Esophagus muscularis mucosa (tissue), 4 donors: ENCODE data around the gene APMAP. TPM values are rescaled to one million over a fixed set of nuclear protein-coding genes. Genes with fewer than 3 reads are reported as not detected.

Experiments
- DNase-seq: peaks from one replicate; pipeline ENCODE4 v3.0.0-alpha.2; 2017; ENCODE audit errors: extremely low spot score
- H3K27ac ChIP-seq, 4 donors: fragments of 200-600 bp; sonication (generic); replicated peaks in 1 of 4; 1 replicate in 3 of 4; 2 replicates in 1 of 4; pipeline ENCODE4 v1.5.1; 2016 to 2019; ENCODE audit warnings: mild to moderate bottlenecking in 1 of 4
- H3K27me3 ChIP-seq, 4 donors: fragments of 200-600 bp; sonication (generic); one replicate each; pipeline versions ENCODE4 v1.5.1 to v1.6.0; 2016 to 2019
- H3K36me3 ChIP-seq, 4 donors: fragments of 200-600 bp; sonication (generic); one replicate each; pipeline ENCODE4 v1.5.1; 2016 to 2019
- H3K4me1 ChIP-seq, 4 donors: fragments of 200-600 bp; sonication (generic); one replicate each; pipeline ENCODE4 v1.5.1; 2016 to 2019
- H3K4me3 ChIP-seq, 4 donors: fragments of 200-600 bp; sonication (generic); 1 replicate in 2 of 4; 2 replicates in 2 of 4; pipeline ENCODE4 v1.5.1; 2016 to 2019; ENCODE audit warnings: mild to moderate bottlenecking in 4 of 4, moderate library complexity in 1 of 4
- H3K9me3 ChIP-seq, 4 donors: fragments of 200-600 bp; sonication (generic); 1 replicate in 3 of 4; 2 replicates in 1 of 4; pipeline ENCODE4 v1.5.1; 2016 to 2019
- CTCF ChIP-seq, 3 experiments: fragments of 200-600 bp in 2 of 3; fragments of 450-650 bp in 1 of 3; sonication (generic) in 2 of 3; IDR thresholded peaks; one replicate each; pipeline ENCODE4 v1.5.1; 2017 to 2019; ENCODE audit warnings: antibody characterized with exemption in 3 of 3, mild to moderate bottlenecking in 2 of 3, moderate library complexity in 1 of 3
- EP300 ChIP-seq: sonication (generic); formaldehyde crosslinking; IDR thresholded peaks from one replicate; pipeline ENCODE4 v1.6.1; 2017; ENCODE audit warnings: antibody characterized with exemption
- POLR2A ChIP-seq: fragments of 450-650 bp; IDR thresholded peaks from one replicate; pipeline ENCODE4 v1.6.1; 2017; ENCODE audit warnings: antibody characterized with exemption, moderate library complexity, mild to moderate bottlenecking, low read depth
- POLR2AphosphoS5 ChIP-seq, 2 donors: sonication (generic); formaldehyde crosslinking; IDR thresholded peaks; one replicate each; pipeline ENCODE4 v1.6.1; 2017; ENCODE audit warnings: antibody characterized with exemption in 2 of 2
- WGBS: methylation state at CpG from one replicate; pipeline ENCODE4 v1.1.5; 2018; 5-methylcytosine and 5-hydroxymethylcytosine counted together
- intact Hi-C: fragments of 100-400 bp; cut with DNase I; formaldehyde crosslinking; loops from one replicate; pipeline ENCODE4 v1.15.1; 2023
- total RNA-seq, 4 donors: library from RNA; depleted of rRNA; stranded (reverse); fragments of >200 nt; gene quantifications; one replicate each; pipeline versions ENCODE4 v1.1.0 to v1.2.1, GENCODE V29; 2016

Gene APMAP
- total RNA-seq, 4 donors from 2014 or later = 21.6 to 35.6 (median 32.5) TPM

- 72% methylated on average over 2 of the region's 2 CpGs for WGBS
- intact Hi-C loops = no loop called here
- peaks cover 37 to 99% (median 94%) of the 10 kb centered on the region in 4 donors for H3K36me3 ChIP-seq
These were observed 31.7 kb downstream of the APMAP start for GRCh38 chr20:24960861-24961260.

GRCh38 chr20:24960302-24960801, 32.2 kb downstream of the APMAP start:
- Histone ChIP-seq H3K4me1 (no peaks in the 10 kb centered on the region), H3K9me3 (no peaks in the 10 kb centered on the region), H3K36me3 (peaks cover 34 to 97% (median 91%) of the 10 kb centered on the region in 4 donors), H3K27me3 (no peaks in the 10 kb centered on the region), H3K4me3 (no peak overlapping the region), H3K27ac (no peak overlapping the region)
- DNase-seq = no peak
- TF ChIP-seq CTCF (IDR thresholded peaks at IDR 0.05) = no peak
- intact Hi-C loops = no loop called here
- 93% methylated on average over 4 of the region's 10 CpGs for WGBS

More at GRCh38 chr20:24960861-24961260, 31.7 kb downstream of the APMAP start:
- Histone ChIP-seq H3K27ac (no peak overlapping the region), H3K9me3 (no peaks in the 10 kb centered on the region), H3K4me1 (no peaks in the 10 kb centered on the region), H3K4me3 (no peak overlapping the region), H3K27me3 (no peaks in the 10 kb centered on the region)
- DNase-seq = no peak
- TF ChIP-seq EP300 (no peak), CTCF (IDR thresholded peaks at IDR 0.05) (no peak), POLR2AphosphoS5 (IDR thresholded peaks at IDR 0.05) (no peak), POLR2A (no peak)

- H3K27me3 ChIP-seq = no peaks in the 10 kb centered on the region
- no peak for DNase-seq
- no peaks in the 10 kb centered on the region for H3K4me1 ChIP-seq
- TF ChIP-seq POLR2AphosphoS5 (IDR thresholded peaks at IDR 0.05) (no peak), EP300 (no peak), POLR2A (no peak), CTCF (IDR thresholded peaks at IDR 0.05) (no peak)
- intact Hi-C loops = no loop called here
- H3K36me3 ChIP-seq = peaks cover 34 to 91% (median 86%) of the 10 kb centered on the region in 4 donors
- no peak overlapping the region for H3K4me3 ChIP-seq
- WGBS = 89% methylated on average over 10 of the region's 14 CpGs
- H3K9me3 ChIP-seq = no peaks in the 10 kb centered on the region
- H3K27ac ChIP-seq = no peak overlapping the region
These were observed 32.8 kb downstream of the APMAP start for GRCh38 chr20:24959591-24960301.

GRCh38 chr20:24958506-24959385, 33.8 kb downstream of the APMAP start:
- DNase-seq = no peak
- H3K4me1 ChIP-seq = no peaks in the 10 kb centered on the region
- no peak overlapping the region for H3K27ac ChIP-seq
- H3K36me3 ChIP-seq = peaks cover 27 to 81% (median 76%) of the 10 kb centered on the region in 4 donors
- H3K27me3 ChIP-seq = no peaks in the 10 kb centered on the region
- intact Hi-C loops = no loop called here
- 80% methylated on average over 20 of the region's 20 CpGs for WGBS
- H3K4me3 ChIP-seq = no peak overlapping the region
- TF ChIP-seq POLR2AphosphoS5 (IDR thresholded peaks at IDR 0.05) (no peak), CTCF (IDR thresholded peaks at IDR 0.05) (no peak), POLR2A (no peak), EP300 (no peak)
- H3K9me3 ChIP-seq = no peaks in the 10 kb centered on the region
